HEK293 (cell line): Measurements from ENCODE around the gene VPS29.

Source experiments
- EGR2 ChIP-seq: fragments of 450-650 bp; formaldehyde crosslinking; IDR thresholded peaks from 2 replicates; pipeline ENCODE4 v1.5.1; 2016; ENCODE audit warnings: low read depth, missing biosample characterization, missing genetic modification characterization
- GLIS1 ChIP-seq: fragments of 450-650 bp; formaldehyde crosslinking; IDR thresholded peaks from 2 replicates; pipeline ENCODE4 v1.5.1; 2016; ENCODE audit warnings: missing biosample characterization, missing genetic modification characterization
- INSM2 ChIP-seq: fragments of 450-650 bp; formaldehyde crosslinking; IDR thresholded peaks from 2 replicates; pipeline ENCODE4 v1.5.1; 2016; ENCODE audit warnings: missing biosample characterization, missing genetic modification characterization
- KLF16 ChIP-seq: fragments of 450-650 bp; formaldehyde crosslinking; IDR thresholded peaks from 2 replicates; pipeline ENCODE4 v1.5.1; 2017; ENCODE audit warnings: missing biosample characterization, missing genetic modification characterization
- MYNN ChIP-seq: fragments of 450-650 bp; formaldehyde crosslinking; IDR thresholded peaks from 2 replicates; pipeline ENCODE4 v1.5.1; 2016; ENCODE audit warnings: missing biosample characterization, missing genetic modification characterization, borderline replicate concordance
- OSR2 ChIP-seq: fragments of 450-650 bp; formaldehyde crosslinking; IDR thresholded peaks from 2 replicates; pipeline ENCODE4 v1.5.1; 2016; ENCODE audit warnings: missing biosample characterization, missing genetic modification characterization
- PRDM10 ChIP-seq: fragments of 450-650 bp; formaldehyde crosslinking; IDR thresholded peaks from 2 replicates; pipeline ENCODE4 v1.5.1; 2016; ENCODE audit warnings: missing biosample characterization, missing genetic modification characterization
- PRDM4 ChIP-seq: fragments of 450-650 bp; formaldehyde crosslinking; IDR thresholded peaks from 2 replicates; pipeline ENCODE4 v1.5.1; 2017; ENCODE audit warnings: missing biosample characterization, missing genetic modification characterization
- SCRT1 ChIP-seq: fragments of 450-650 bp; formaldehyde crosslinking; IDR thresholded peaks from 2 replicates; pipeline ENCODE4 v1.5.1; 2016; ENCODE audit warnings: missing biosample characterization, missing genetic modification characterization, borderline replicate concordance
- SCRT2 ChIP-seq: fragments of 450-650 bp; formaldehyde crosslinking; IDR thresholded peaks from 2 replicates; pipeline ENCODE4 v1.5.1; 2016; ENCODE audit warnings: missing biosample characterization, missing genetic modification characterization
- SP7 ChIP-seq: fragments of 450-650 bp; formaldehyde crosslinking; IDR thresholded peaks from 2 replicates; pipeline ENCODE4 v1.5.1; 2016; ENCODE audit warnings: missing biosample characterization, missing genetic modification characterization
- ZBTB17 ChIP-seq: fragments of 450-650 bp; formaldehyde crosslinking; IDR thresholded peaks from 2 replicates; pipeline ENCODE4 v1.5.1; 2016; ENCODE audit warnings: missing biosample characterization, missing genetic modification characterization
- ZBTB20 ChIP-seq: fragments of 450-650 bp; formaldehyde crosslinking; IDR thresholded peaks from 2 replicates; pipeline ENCODE4 v1.5.1; 2016; ENCODE audit warnings: missing biosample characterization, missing genetic modification characterization
- ZFHX2 ChIP-seq: fragments of 450-650 bp; formaldehyde crosslinking; conservative IDR thresholded peaks from 2 replicates; pipeline ENCODE4 v1.5.1; 2016; ENCODE audit warnings: missing biosample characterization, missing genetic modification characterization
- ZIC2 ChIP-seq: fragments of 450-650 bp; formaldehyde crosslinking; IDR thresholded peaks from 2 replicates; pipeline ENCODE4 v1.5.1; 2016; ENCODE audit warnings: missing biosample characterization, missing genetic modification characterization
- ZNF155 ChIP-seq: fragments of 450-650 bp; formaldehyde crosslinking; IDR thresholded peaks from 2 replicates; pipeline ENCODE4 v1.5.1; 2016; ENCODE audit warnings: missing biosample characterization, missing genetic modification characterization
- ZNF214 ChIP-seq: fragments of 450-650 bp; formaldehyde crosslinking; IDR thresholded peaks from 2 replicates; pipeline ENCODE4 v1.5.1; 2017; ENCODE audit warnings: missing biosample characterization, mild to moderate bottlenecking, missing genetic modification characterization, borderline replicate concordance
- ZNF223 ChIP-seq: fragments of 450-650 bp; formaldehyde crosslinking; IDR thresholded peaks from 2 replicates; pipeline ENCODE4 v1.5.1; 2016; ENCODE audit warnings: missing biosample characterization, missing genetic modification characterization
- ZNF266 ChIP-seq: fragments of 450-650 bp; formaldehyde crosslinking; IDR thresholded peaks from 2 replicates; pipeline ENCODE4 v1.5.1; 2016; ENCODE audit warnings: missing biosample characterization, missing genetic modification characterization, low read depth
- ZNF335 ChIP-seq: fragments of 450-650 bp; formaldehyde crosslinking; conservative IDR thresholded peaks from 2 replicates; pipeline ENCODE4 v1.5.1; 2016; ENCODE audit warnings: missing biosample characterization, missing genetic modification characterization
- ZNF354C ChIP-seq: fragments of 450-650 bp; formaldehyde crosslinking; IDR thresholded peaks from 2 replicates; pipeline ENCODE4 v1.5.1; 2016; ENCODE audit warnings: missing biosample characterization, missing genetic modification characterization, low read depth, borderline replicate concordance
- ZNF394 ChIP-seq: fragments of 450-650 bp; formaldehyde crosslinking; IDR thresholded peaks from 2 replicates; pipeline ENCODE4 v1.5.1; 2016; ENCODE audit warnings: missing biosample characterization, missing genetic modification characterization, mild to moderate bottlenecking, moderate library complexity, borderline replicate concordance
- ZNF501 ChIP-seq: fragments of 450-650 bp; formaldehyde crosslinking; IDR thresholded peaks from 2 replicates; pipeline ENCODE4 v1.5.1; 2016; ENCODE audit warnings: missing biosample characterization, missing genetic modification characterization
- ZNF548 ChIP-seq: fragments of 450-650 bp; formaldehyde crosslinking; IDR thresholded peaks from 2 replicates; pipeline ENCODE4 v1.5.1; 2016; ENCODE audit warnings: missing biosample characterization, missing genetic modification characterization
- ZNF558 ChIP-seq: fragments of 450-650 bp; formaldehyde crosslinking; IDR thresholded peaks from 2 replicates; pipeline ENCODE4 v1.5.1; 2016; ENCODE audit warnings: missing biosample characterization, missing genetic modification characterization
- ZNF660 ChIP-seq: fragments of 450-650 bp; IDR thresholded peaks from 2 replicates; pipeline ENCODE4 v1.5.1; 2018; ENCODE audit warnings: missing biosample characterization, mild to moderate bottlenecking, missing genetic modification characterization
- ZNF785 ChIP-seq: fragments of 450-650 bp; formaldehyde crosslinking; IDR thresholded peaks from 2 replicates; pipeline ENCODE4 v1.5.1; 2016; ENCODE audit warnings: missing biosample characterization, missing genetic modification characterization
- TF ChIP-seq, protein P1 (sequence below): fragments of 450-650 bp; formaldehyde crosslinking; IDR thresholded peaks from 2 replicates; pipeline ENCODE4 v1.5.1; 2016; ENCODE audit warnings: missing biosample characterization, missing genetic modification characterization
- TF ChIP-seq, protein P2 (sequence below): fragments of 450-650 bp; formaldehyde crosslinking; IDR thresholded peaks from 2 replicates; pipeline ENCODE4 v1.5.1; 2016; ENCODE audit warnings: missing biosample characterization, missing genetic modification characterization, low read depth

Gene VPS29

DNA sequence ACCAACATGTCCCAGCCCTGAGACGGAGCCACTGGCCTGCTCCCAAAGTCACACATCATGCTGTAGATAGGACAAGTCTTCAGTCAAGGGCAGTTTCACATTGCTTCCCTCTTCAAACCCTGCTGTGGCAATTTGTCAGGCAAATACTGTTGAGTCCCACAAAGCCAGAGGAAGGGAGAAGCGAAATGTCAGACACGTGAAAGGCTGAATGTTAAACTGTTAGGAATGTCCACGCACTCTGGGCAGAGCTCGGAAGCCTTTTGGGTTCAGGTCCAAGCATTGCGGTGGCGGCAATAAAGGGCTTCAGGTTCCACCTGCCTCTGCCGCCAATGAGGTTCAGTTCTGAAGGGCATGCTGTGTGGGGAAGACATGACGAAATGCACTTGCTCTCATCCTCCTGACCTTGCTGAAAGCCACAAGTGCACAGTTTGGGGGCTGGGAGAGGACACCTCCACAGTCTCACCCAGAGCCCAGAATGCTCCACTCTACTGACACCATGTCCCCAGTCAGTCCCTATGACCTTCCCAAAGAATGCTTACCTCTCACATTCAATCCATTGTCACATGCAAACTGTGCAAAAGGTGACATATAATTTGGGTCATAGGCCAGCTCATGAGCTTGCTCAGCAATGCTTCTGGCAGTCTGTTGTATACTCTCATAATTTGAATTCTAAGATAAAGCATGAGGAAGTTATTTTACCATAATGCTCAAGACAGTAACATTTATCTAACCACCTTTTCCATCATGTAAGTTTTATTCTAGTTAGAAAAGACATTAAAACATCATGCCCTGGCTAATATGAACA is 35.9 kb upstream of the VPS29 start (continued):
- TF ChIP-seq ZBTB17 (tag by site-specific recombination) (peak; percentile 84), ZNF548 (no peak), ZNF394 (tag by site-specific recombination) (peak; percentile 24; the same call in 1 of the 2 replicates), SP7 (peak; percentile 61; the same call in 1 of the 2 replicates), MYNN (tag by site-specific recombination) (no peak), ZNF335 (tag by site-specific recombination) (peak; percentile 61), PRDM10 (tag by site-specific recombination) (peak; percentile 53), GLIS1 (tag by site-specific recombination) (peak; percentile 83), SCRT1 (tag by site-specific recombination) (peak; percentile 88), ZNF266 (tag by site-specific recombination) (no peak), ZNF354C (no peak), ZIC2 (tag by site-specific recombination) (peak; percentile 63; the same call in 1 of the 2 replicates), INSM2 (no peak), OSR2 (tag by site-specific recombination) (peak; percentile 83; the same call in 1 of the 2 replicates), ZNF155 (tag by site-specific recombination) (no peak), PRDM4 (tag by site-specific recombination) (peak; percentile 62; the same call in 1 of the 2 replicates), SCRT2 (tag by site-specific recombination) (peak; percentile 96), ZFHX2 (peak; percentile 72), ZNF558 (tag by site-specific recombination) (no peak), ZNF223 (no peak), ZNF785 (no peak), ZBTB20 (tag by site-specific recombination) (peak; percentile 33; the same call in 1 of the 2 replicates), ZNF660 (no peak), ZNF214 (tag by site-specific recombination) (no peak), ZNF501 (tag by site-specific recombination) (peak; percentile 62; the same call in 1 of the 2 replicates), KLF16 (0 out of 2 replicates have a peak, but pooled peaks have one; percentile 36), EGR2 (peak; percentile 66)
- TF ChIP-seq, protein P1, sequence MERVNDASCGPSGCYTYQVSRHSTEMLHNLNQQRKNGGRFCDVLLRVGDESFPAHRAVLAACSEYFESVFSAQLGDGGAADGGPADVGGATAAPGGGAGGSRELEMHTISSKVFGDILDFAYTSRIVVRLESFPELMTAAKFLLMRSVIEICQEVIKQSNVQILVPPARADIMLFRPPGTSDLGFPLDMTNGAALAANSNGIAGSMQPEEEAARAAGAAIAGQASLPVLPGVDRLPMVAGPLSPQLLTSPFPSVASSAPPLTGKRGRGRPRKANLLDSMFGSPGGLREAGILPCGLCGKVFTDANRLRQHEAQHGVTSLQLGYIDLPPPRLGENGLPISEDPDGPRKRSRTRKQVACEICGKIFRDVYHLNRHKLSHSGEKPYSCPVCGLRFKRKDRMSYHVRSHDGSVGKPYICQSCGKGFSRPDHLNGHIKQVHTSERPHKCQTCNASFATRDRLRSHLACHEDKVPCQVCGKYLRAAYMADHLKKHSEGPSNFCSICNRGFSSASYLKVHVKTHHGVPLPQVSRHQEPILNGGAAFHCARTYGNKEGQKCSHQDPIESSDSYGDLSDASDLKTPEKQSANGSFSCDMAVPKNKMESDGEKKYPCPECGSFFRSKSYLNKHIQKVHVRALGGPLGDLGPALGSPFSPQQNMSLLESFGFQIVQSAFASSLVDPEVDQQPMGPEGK (tag by site-specific recombination) = peak; percentile 66
- TF ChIP-seq, protein P2, sequence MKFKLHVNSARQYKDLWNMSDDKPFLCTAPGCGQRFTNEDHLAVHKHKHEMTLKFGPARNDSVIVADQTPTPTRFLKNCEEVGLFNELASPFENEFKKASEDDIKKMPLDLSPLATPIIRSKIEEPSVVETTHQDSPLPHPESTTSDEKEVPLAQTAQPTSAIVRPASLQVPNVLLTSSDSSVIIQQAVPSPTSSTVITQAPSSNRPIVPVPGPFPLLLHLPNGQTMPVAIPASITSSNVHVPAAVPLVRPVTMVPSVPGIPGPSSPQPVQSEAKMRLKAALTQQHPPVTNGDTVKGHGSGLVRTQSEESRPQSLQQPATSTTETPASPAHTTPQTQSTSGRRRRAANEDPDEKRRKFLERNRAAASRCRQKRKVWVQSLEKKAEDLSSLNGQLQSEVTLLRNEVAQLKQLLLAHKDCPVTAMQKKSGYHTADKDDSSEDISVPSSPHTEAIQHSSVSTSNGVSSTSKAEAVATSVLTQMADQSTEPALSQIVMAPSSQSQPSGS (tag by site-specific recombination) = peak; percentile 25; the same call in 1 of the 2 replicates
